Dendritic cell treated with granulocyte-macrophage colony-stimulating factor and Interleukin-4, amounts not matched to agents 40 ng/mL and 50 ng/mL, for 4 days (primary cell): ENCODE data around the gene NDUFA3.
"Not testable (repeated sequence)": the region's sequence is repeated elsewhere in the genome, so short reads cannot be mapped to it uniquely, and the experiment has no call there.

Source experiments
- H3K27ac Mint-ChIP-seq: one replicate; pipeline ENCODE4 v1.8.0; 2022; ENCODE audit warnings: mild to moderate bottlenecking, mixed read lengths
- H3K27me3 Mint-ChIP-seq: one replicate; pipeline ENCODE4 v1.8.0; 2022; ENCODE audit warnings: mild to moderate bottlenecking, mixed read lengths
- H3K36me3 Mint-ChIP-seq: one replicate; pipeline ENCODE4 v1.8.0; 2022; ENCODE audit warnings: low read depth, mixed read lengths
- H3K4me1 Mint-ChIP-seq: one replicate; pipeline ENCODE4 v1.8.0; 2022; ENCODE audit warnings: low read depth, mixed read lengths
- H3K4me3 Mint-ChIP-seq: one replicate; pipeline ENCODE4 v1.8.0; 2022; ENCODE audit warnings: mild to moderate bottlenecking, moderate library complexity, mixed read lengths
- H3K9me3 Mint-ChIP-seq: one replicate; pipeline ENCODE4 v1.8.0; 2022; ENCODE audit warnings: mixed read lengths
- intact Hi-C: fragments of 100-400 bp; cut with micrococcal nuclease; formaldehyde crosslinking; loops from one replicate; pipeline ENCODE4 v1.15.0; 2022

NDUFA3 gene

GRCh38 chr19:54102421-54103169, at the start of gene NDUFA3:
Gene NDUFA3, plus strand, starts transcription at chr19:54102855. Its CDS starts 24 bp downstream, at chr19:54102879.
- intact Hi-C loops, result loop anchor here (1.0 kb wide), 2 partner anchors 13 to 35 kb away; partner anchors contain the start of genes CNOT3, PRPF31 and TFPT
- peaks cover 58% of the 10 kb centered on the region for H3K36me3 Mint-ChIP-seq
- peak within 1 kb of the TSS; percentile 93 for H3K27ac Mint-ChIP-seq

GRCh38 chr19:54062643-54063042, 40.0 kb upstream of the NDUFA3 start:
- no peaks in the 10 kb centered on the region for H3K9me3 Mint-ChIP-seq
- H3K4me1 Mint-ChIP-seq, result peaks cover 40% of the 10 kb centered on the region
- H3K4me3 Mint-ChIP-seq, result peak overlapping the region; percentile 4
- H3K27me3 Mint-ChIP-seq, result no peaks in the 10 kb centered on the region
- peaks cover 6% of the 10 kb centered on the region for H3K36me3 Mint-ChIP-seq
- no peak overlapping the region for H3K27ac Mint-ChIP-seq
- intact Hi-C loops, result loop anchor here (5.0 kb wide), 1 partner anchor 35 kb away; no protein-coding TSS in a partner anchor

More at GRCh38 chr19:54102421-54103169, at the start of gene NDUFA3:
- Mint-ChIP-seq H3K9me3 (no peaks in the 10 kb centered on the region), H3K4me3 (peak within 1 kb of the TSS; percentile 100), H3K27me3 (no peaks in the 10 kb centered on the region), H3K4me1 (peaks cover 65% of the 10 kb centered on the region)

GRCh38 chr19:54063350-54064116, 39.1 kb upstream of the NDUFA3 start, which contains the start of gene VSTM1:
Gene VSTM1, minus strand, starts transcription at chr19:54063897. Its CDS starts 120 bp downstream, at chr19:54063777.
- Mint-ChIP-seq H3K4me3 (peak within 1 kb of the TSS; percentile 55), H3K27ac (peak within 1 kb of the TSS; percentile 43), H3K36me3 (peaks cover 1% of the 10 kb centered on the region), H3K27me3 (peaks cover 3% of the 10 kb centered on the region), H3K9me3 (no peaks in the 10 kb centered on the region), H3K4me1 (peaks cover 45% of the 10 kb centered on the region)
- intact Hi-C loops, result loop anchor here (5.0 kb wide), 1 partner anchor 34 kb away; no protein-coding TSS in a partner anchor

GRCh38 chr19:54069470-54069869, 33.2 kb upstream of the NDUFA3 start:
- Mint-ChIP-seq H3K27me3 (peaks cover 3% of the 10 kb centered on the region), H3K4me1 (peaks cover 16% of the 10 kb centered on the region), H3K27ac (peak overlapping the region; percentile 12), H3K4me3 (no peak overlapping the region), H3K36me3 (no peaks in the 10 kb centered on the region), H3K9me3 (peaks cover 10% of the 10 kb centered on the region)
- intact Hi-C loops, result no loop called here

- Mint-ChIP-seq H3K4me1 (peaks cover 23% of the 10 kb centered on the region), H3K4me3 (no peak overlapping the region), H3K27me3 (no peaks in the 10 kb centered on the region), H3K36me3 (no peaks in the 10 kb centered on the region), H3K9me3 (peaks cover 10% of the 10 kb centered on the region), H3K27ac (peak overlapping the region; percentile 35)
- intact Hi-C loops, result no loop called here
Measured at GRCh38 chr19:54073829-54074228, 28.8 kb upstream of the NDUFA3 start.

GRCh38 chr19:54074851-54075250, 27.8 kb upstream of the NDUFA3 start:
- Mint-ChIP-seq H3K27ac (no peak overlapping the region), H3K27me3 (no peaks in the 10 kb centered on the region), H3K36me3 (no peaks in the 10 kb centered on the region), H3K4me1 (peaks cover 21% of the 10 kb centered on the region), H3K9me3 (no peaks in the 10 kb centered on the region), H3K4me3 (no peak overlapping the region)
- intact Hi-C loops, result no loop called here

- Mint-ChIP-seq H3K27me3 (no peaks in the 10 kb centered on the region), H3K36me3 (no peaks in the 10 kb centered on the region), H3K27ac (peak overlapping the region; percentile 79), H3K4me3 (no peak overlapping the region), H3K9me3 (peaks cover 8% of the 10 kb centered on the region), H3K4me1 (peaks cover 31% of the 10 kb centered on the region)
- intact Hi-C loops, result no loop called here
Measured at GRCh38 chr19:54077334-54077733, 25.3 kb upstream of the NDUFA3 start.

- H3K4me3 Mint-ChIP-seq, result no peak within 1 kb of the TSS
- H3K27ac Mint-ChIP-seq, result no peak within 1 kb of the TSS
- no peaks in the 10 kb centered on the region for H3K27me3 Mint-ChIP-seq
- peaks cover 16% of the 10 kb centered on the region for H3K9me3 Mint-ChIP-seq
- intact Hi-C loops, result no loop called here
- no peaks in the 10 kb centered on the region for H3K36me3 Mint-ChIP-seq
- H3K4me1 Mint-ChIP-seq, result peaks cover 26% of the 10 kb centered on the region
Measured at GRCh38 chr19:54081032-54081431, 21.6 kb upstream of the NDUFA3 start, which contains the start of gene TARM1. Gene TARM1, minus strand, starts transcription at chr19:54081365. Its CDS starts 25 bp downstream, at chr19:54081340.

GRCh38 chr19:54084410-54084809, 18.2 kb upstream of the NDUFA3 start:
- intact Hi-C loops, result no loop called here
- peaks cover 16% of the 10 kb centered on the region for H3K9me3 Mint-ChIP-seq
- peaks cover 14% of the 10 kb centered on the region for H3K4me1 Mint-ChIP-seq
- H3K27ac Mint-ChIP-seq, result no peak overlapping the region
- peaks cover 11% of the 10 kb centered on the region for H3K27me3 Mint-ChIP-seq
- H3K36me3 Mint-ChIP-seq, result no peaks in the 10 kb centered on the region
- no peak overlapping the region for H3K4me3 Mint-ChIP-seq

GRCh38 chr19:54094426-54095000, 8.1 kb upstream of the NDUFA3 start:
- intact Hi-C loops, result no loop called here
- H3K27me3 Mint-ChIP-seq, result peaks cover 2% of the 10 kb centered on the region
- H3K36me3 Mint-ChIP-seq, result peaks cover 42% of the 10 kb centered on the region
- no peak overlapping the region for H3K4me3 Mint-ChIP-seq
- H3K9me3 Mint-ChIP-seq, result no peaks in the 10 kb centered on the region
- H3K27ac Mint-ChIP-seq, result no peak overlapping the region
- H3K4me1 Mint-ChIP-seq, result peaks cover 44% of the 10 kb centered on the region

GRCh38 chr19:54095136-54095858, 7.4 kb upstream of the NDUFA3 start:
- Mint-ChIP-seq H3K27ac (no peak overlapping the region), H3K36me3 (peaks cover 48% of the 10 kb centered on the region), H3K9me3 (no peaks in the 10 kb centered on the region), H3K27me3 (peaks cover 2% of the 10 kb centered on the region), H3K4me1 (peaks cover 52% of the 10 kb centered on the region), H3K4me3 (peak overlapping the region; percentile 74)
- intact Hi-C loops, result loop anchor here (5.0 kb wide), 1 partner anchor 33 kb away; the partner anchor contains the start of gene VSTM1

GRCh38 chr19:54095859-54096616, 6.6 kb upstream of the NDUFA3 start:
- H3K27me3 Mint-ChIP-seq, H3K9me3 Mint-ChIP-seq: not testable (repeated sequence)
- intact Hi-C loops, result loop anchor here (5.0 kb wide), 1 partner anchor 34 kb away; the partner anchor contains the start of gene VSTM1
- Mint-ChIP-seq H3K4me1 (peaks cover 59% of the 10 kb centered on the region), H3K27ac (peak overlapping the region; percentile 76), H3K36me3 (peaks cover 54% of the 10 kb centered on the region), H3K4me3 (peak overlapping the region; percentile 83)
